ENCODE data around the gene SDSL. TPM values are rescaled to one million over a fixed set of nuclear protein-coding genes. Genes with fewer than 3 reads are reported as not detected.

Gene SDSL
- total and polyA plus RNA-seq, 10 of the 15 experiments (the other 5 are each of a cell fraction or from before 2014, with no cell fraction given) = 0.18 to 4.4 (median 1.0) TPM

- ChIA-PET SMC1A (ENCODE audit: uncharacterized antibody, unreplicated experiment) (interaction anchor here (0.8 to 2.9 kb wide), 5 partner anchors 107 to 236 kb away, joined by 3 to 8 read pairs (median 3); no protein-coding TSS in a partner anchor), RAD21 (ENCODE audit: unreplicated experiment) (interaction anchor here (0.9 to 1.3 kb wide), 4 partner anchors 17 to 236 kb away, joined by 3 to 4 read pairs (median 4); no protein-coding TSS in a partner anchor), POLR2A (interaction anchor here (1.7 kb wide), 1 partner anchor 88 kb away, joined by 6 read pairs; the partner anchor contains the start of gene SLC8B1), CTCF (interaction anchor here (0.9 to 1.6 kb wide), 10 partner anchors 18 to 228 kb away, joined by 3 to 10 read pairs (median 4); no protein-coding TSS in a partner anchor)
- peak overlapping the region; percentile 73 for H3K9ac ChIP-seq (ENCODE audit: control insufficient read depth, insufficient read depth, low read length)
- H4K20me1 ChIP-seq (ENCODE audit: control insufficient read depth, insufficient read depth) = no peaks in the 10 kb centered on the region
- no peaks in the 10 kb centered on the region for H3K9me3 ChIP-seq (replicated peaks; ENCODE audit: control insufficient read depth, insufficient read depth, low read length)
- no peak for FAIRE-seq
- no peaks in the 10 kb centered on the region for H3K27me3 ChIP-seq (replicated peaks in 1 of 2; ENCODE audit: control insufficient read depth in 2 of 2, insufficient read depth in 2 of 2, low read length in 1 of 2)
- H3K4me1 ChIP-seq (ENCODE audit: control insufficient read depth, insufficient read depth, low read length) = peaks cover 10% of the 10 kb centered on the region
- DNase-seq (ENCODE audit: low read depth, low spot score) = no peak
- no peak overlapping the region for H3K27ac ChIP-seq (ENCODE audit: control insufficient read depth, insufficient read depth)
- peak overlapping the region; percentile 63 for H3K4me3 ChIP-seq
- BruUV-seq (replicated peaks) = TSS peak; percentile 88
- H3K36me3 ChIP-seq (ENCODE audit: control insufficient read depth in 2 of 2, insufficient read depth in 2 of 2, low read length in 1 of 2) = no peaks in the 10 kb centered on the region
- in situ Hi-C loops (cut with MboI) (loop anchor here (5.0 kb wide), 1 partner anchor 226 kb away; no protein-coding TSS in a partner anchor), intact Hi-C loops (cut with micrococcal nuclease; ENCODE audit: unreplicated experiment) (loop anchor here (1.0 to 5.0 kb wide), 2 partner anchors 111 to 236 kb away; partner anchors contain the start of genes DDX54 and RITA1)
- peak overlapping the region; percentile 64 for H3K4me2 ChIP-seq (ENCODE audit: control insufficient read depth, insufficient read depth)
- TF ChIP-seq CUX1 (IDR thresholded peaks at IDR 0.05; ENCODE audit: insufficient replicate concordance, low read depth, low read length) (no peak), ZNF24 (IDR thresholded peaks at IDR 0.05) (0 out of 2 replicates have a peak, but pooled peaks have one; percentile 34)
- no peak for ATAC-seq
- H2AFZ ChIP-seq (ENCODE audit: control insufficient read depth, low read depth, low read length) = no peak overlapping the region
- H3K79me2 ChIP-seq (ENCODE audit: control insufficient read depth, insufficient read depth, low read length) = no peaks in the 10 kb centered on the region
- WGBS (ENCODE audit: insufficient coverage, insufficient replicate concordance, low lambda C conversion rate, missing lambda C conversion rate) = 80% methylated on average over 6 of the region's 6 CpGs
Observed at GRCh38 chr12:113422886-113423669, 898 bp downstream of the SDSL start.
